Esophagus squamous epithelium (tissue), 4 donors: ENCODE data around the gene SPSB4.

ENCODE experiments used
- POLR2A ChIP-seq, 4 donors: fragments of 450-650 bp; IDR thresholded peaks; one replicate each; pipeline ENCODE4 v1.6.1; 2017; ENCODE audit warnings: antibody characterized with exemption in 4 of 4, mild to moderate bottlenecking in 4 of 4, moderate library complexity in 3 of 4
- TF ChIP-seq, protein P1 (sequence below), 6 experiments: fragments of 450-650 bp in 4 of 6; fragments of 200-600 bp in 2 of 6; sonication (generic) in 2 of 6; IDR thresholded peaks; one replicate each; pipeline ENCODE4 v1.5.1; 2016 to 2019; ENCODE audit warnings: antibody characterized with exemption in 6 of 6, mild to moderate bottlenecking in 4 of 6, moderate library complexity in 4 of 6

DNA sequence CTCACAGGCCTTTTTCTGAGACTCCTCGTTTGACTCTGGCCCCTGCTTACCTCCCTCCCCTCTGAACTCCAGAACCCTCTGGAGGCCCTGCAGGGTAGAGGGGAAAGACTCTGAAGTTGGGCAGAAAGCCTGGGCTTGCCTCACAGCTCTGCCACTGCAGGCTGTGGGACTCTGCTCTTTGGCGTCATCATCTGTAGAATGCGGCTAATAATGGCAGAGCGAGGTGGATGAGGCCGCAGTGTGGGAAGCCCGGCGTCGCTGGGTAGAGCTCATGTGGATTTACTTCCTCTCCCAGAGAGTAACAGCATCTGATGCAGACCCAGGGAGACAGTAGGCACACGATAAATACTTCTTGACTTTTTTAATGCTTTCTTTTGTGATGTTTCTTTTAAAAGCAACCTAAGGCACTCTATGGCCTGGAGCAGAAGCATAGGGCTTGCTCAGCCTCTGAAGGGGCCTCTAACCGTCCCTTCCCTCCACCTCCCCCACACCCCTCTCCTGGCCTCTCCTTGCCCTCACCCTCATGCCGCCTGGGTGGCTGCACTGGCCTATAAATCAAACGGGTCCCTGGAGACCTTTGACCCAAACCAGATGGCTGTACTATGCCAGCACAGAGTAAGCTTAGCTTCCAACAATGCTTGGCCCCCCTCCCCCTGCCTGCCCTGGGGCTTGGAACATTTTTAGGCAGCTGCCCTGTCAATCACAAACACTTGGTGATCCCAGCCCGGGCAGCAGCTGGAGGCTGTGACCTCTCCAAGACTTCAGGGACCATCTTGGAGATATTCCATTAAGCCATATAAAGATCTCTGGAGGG, 32.9 kb downstream of the SPSB4 start:
- TF ChIP-seq, protein P1, sequence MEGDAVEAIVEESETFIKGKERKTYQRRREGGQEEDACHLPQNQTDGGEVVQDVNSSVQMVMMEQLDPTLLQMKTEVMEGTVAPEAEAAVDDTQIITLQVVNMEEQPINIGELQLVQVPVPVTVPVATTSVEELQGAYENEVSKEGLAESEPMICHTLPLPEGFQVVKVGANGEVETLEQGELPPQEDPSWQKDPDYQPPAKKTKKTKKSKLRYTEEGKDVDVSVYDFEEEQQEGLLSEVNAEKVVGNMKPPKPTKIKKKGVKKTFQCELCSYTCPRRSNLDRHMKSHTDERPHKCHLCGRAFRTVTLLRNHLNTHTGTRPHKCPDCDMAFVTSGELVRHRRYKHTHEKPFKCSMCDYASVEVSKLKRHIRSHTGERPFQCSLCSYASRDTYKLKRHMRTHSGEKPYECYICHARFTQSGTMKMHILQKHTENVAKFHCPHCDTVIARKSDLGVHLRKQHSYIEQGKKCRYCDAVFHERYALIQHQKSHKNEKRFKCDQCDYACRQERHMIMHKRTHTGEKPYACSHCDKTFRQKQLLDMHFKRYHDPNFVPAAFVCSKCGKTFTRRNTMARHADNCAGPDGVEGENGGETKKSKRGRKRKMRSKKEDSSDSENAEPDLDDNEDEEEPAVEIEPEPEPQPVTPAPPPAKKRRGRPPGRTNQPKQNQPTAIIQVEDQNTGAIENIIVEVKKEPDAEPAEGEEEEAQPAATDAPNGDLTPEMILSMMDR (IDR thresholded peaks at IDR 0.05), result no peak
- TF ChIP-seq POLR2A (IDR thresholded peaks at IDR 0.05), result no peak
